ENCODE data around the gene ELFN2.

ELFN2 gene

DNA sequence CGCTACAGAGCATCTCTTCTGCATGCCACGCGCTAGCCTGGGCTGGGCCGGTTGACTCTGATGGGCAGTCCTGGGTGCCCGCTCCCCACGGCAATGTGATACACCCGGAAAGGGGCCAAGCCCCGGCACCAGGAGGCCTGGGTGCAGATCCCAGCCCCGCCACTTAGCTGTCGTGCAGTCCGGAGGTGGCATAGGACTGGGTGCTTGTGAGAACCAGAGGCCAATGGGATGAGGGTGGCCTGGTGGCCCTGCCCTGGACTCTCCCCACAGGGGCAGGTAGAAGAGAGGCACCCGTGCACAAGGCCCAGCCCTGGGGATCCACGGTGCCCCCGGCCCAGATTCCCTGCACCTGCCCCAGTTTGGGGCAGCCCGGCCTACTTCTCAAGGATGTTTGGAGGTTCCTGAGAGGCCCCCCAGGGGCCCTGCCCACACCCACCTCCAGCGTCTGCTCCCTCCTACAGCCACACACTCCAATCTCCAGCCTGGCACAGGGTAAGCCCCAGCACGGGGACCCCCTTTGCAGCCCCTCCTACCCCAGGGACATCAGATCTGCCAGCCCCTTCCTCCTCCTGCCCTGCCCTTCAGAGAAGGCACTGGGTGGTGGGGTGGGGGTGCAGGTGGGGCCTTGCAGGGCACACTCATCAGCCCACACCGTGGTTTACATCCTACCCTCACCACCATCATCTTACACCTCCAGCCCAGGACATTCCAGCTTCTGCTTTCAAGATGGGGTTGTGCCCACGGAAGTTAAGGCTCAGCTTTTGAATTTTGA lies 78.0 kb downstream of the ELFN2 start:
- H3K9ac ChIP-seq (ENCODE audit: low read length), result no peak overlapping the region
- H4K20me1 ChIP-seq (ENCODE audit: insufficient read depth, low read length), result no peaks in the 10 kb centered on the region
- H3K4me3 ChIP-seq (ENCODE audit: low read length), result no peak overlapping the region
- no peak overlapping the region for H3K4me2 ChIP-seq (ENCODE audit: low read depth, low read length)
- no peaks in the 10 kb centered on the region for H3K4me1 ChIP-seq (ENCODE audit: low read length)
- H3K27me3 ChIP-seq (replicated peaks; ENCODE audit: insufficient read depth, low read length), result peaks cover 83% of the 10 kb centered on the region
- H3F3A ChIP-seq (ENCODE audit: insufficient read depth, low read length), result no peaks in the 10 kb centered on the region
- no peak overlapping the region for H2AFZ ChIP-seq (ENCODE audit: low read length)
- no peaks in the 10 kb centered on the region for H3K9me3 ChIP-seq (replicated peaks; ENCODE audit: insufficient read depth, low read length)
- H3K36me3 ChIP-seq (replicated peaks; ENCODE audit: insufficient read depth, low read length), result no peaks in the 10 kb centered on the region
- TF ChIP-seq EZH2phosphoT487 (IDR thresholded peaks at IDR 0.05; ENCODE audit: low read length) (no peak), EZH2 (optimal IDR thresholded peaks at IDR 0.05; ENCODE audit: low read depth, low read length) (no peak), CTCF (IDR thresholded peaks at IDR 0.05; ENCODE audit: low read length) (no peak)
- no peak overlapping the region for H3K27ac ChIP-seq (ENCODE audit: low read length)
- DNase-seq, result no peak
- H3K9me2 ChIP-seq (replicated peaks; ENCODE audit: insufficient read depth, low read length), result no peaks in the 10 kb centered on the region
- no peaks in the 10 kb centered on the region for H3K79me2 ChIP-seq (ENCODE audit: low read length)

DNA sequence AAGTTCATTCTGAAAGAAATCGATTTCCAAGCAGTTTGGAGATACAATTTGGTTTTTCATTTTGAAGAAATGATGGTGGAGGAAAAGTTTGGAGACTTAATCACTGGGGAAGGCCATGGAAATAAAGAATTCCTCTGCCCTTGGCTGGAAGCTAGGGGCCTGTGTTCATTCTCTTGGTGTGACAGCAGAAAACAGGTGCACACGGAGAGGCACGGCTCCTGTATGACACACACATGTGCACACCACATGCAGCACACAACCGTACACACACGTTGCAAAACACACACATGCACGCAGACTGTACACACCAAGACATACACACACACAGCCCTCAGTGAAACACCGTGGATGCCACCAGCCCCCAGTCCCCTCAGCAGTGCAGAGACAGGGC lies 80.8 kb downstream of the ELFN2 start:
- Histone ChIP-seq H3K9ac (ENCODE audit: low read length) (no peak overlapping the region), H3K4me3 (ENCODE audit: low read length) (no peak overlapping the region), H3F3A (ENCODE audit: insufficient read depth, low read length) (no peaks in the 10 kb centered on the region), H3K79me2 (ENCODE audit: low read length) (no peaks in the 10 kb centered on the region), H2AFZ (ENCODE audit: low read length) (no peak overlapping the region), H3K4me2 (ENCODE audit: low read depth, low read length) (no peak overlapping the region), H4K20me1 (ENCODE audit: insufficient read depth, low read length) (no peaks in the 10 kb centered on the region), H3K27ac (ENCODE audit: low read length) (no peak overlapping the region), H3K9me3 (replicated peaks; ENCODE audit: insufficient read depth, low read length) (no peaks in the 10 kb centered on the region), H3K36me3 (replicated peaks; ENCODE audit: insufficient read depth, low read length) (no peaks in the 10 kb centered on the region), H3K4me1 (ENCODE audit: low read length) (no peaks in the 10 kb centered on the region), H3K27me3 (replicated peaks; ENCODE audit: insufficient read depth, low read length) (peaks cover 74% of the 10 kb centered on the region), H3K9me2 (replicated peaks; ENCODE audit: insufficient read depth, low read length) (no peaks in the 10 kb centered on the region)
- DNase-seq, result no peak
- TF ChIP-seq CTCF (IDR thresholded peaks at IDR 0.05; ENCODE audit: low read length), result no peak
- no peak for TF ChIP-seq EZH2phosphoT487 (IDR thresholded peaks at IDR 0.05; ENCODE audit: low read length)
- TF ChIP-seq EZH2 (optimal IDR thresholded peaks at IDR 0.05; ENCODE audit: low read depth, low read length), result no peak

DNA sequence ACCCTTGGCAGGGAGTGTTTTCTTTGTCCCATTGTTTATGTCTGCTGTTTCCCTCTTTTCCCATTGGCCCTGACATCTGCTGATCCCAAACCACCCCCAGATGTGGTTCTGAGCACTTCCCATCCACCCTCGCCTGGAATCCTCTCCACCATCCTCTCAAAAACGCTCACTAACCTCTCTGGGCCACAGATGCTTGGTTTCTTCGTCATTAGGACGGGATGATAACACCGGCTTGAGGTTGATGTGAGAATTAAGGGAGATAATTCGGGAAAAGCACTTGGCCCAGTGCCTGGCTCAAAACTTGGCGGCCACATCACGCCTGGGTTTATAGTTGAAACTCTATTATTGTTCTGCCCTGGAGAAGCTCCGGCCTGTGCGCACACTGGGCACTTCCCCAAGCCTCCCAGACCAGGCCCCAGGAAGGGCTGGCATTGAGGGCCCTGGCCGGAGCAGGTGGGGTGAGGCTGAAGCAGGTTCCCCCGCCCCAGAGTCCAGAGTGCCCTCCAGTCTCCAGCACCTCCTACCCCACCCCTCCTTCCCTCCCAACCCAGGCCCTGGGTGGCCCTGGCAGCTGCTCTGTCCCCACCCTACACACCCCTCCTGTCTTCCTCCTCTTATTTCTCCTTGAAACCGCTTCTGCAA lies 81.3 kb downstream of the ELFN2 start:
- H4K20me1 ChIP-seq (ENCODE audit: insufficient read depth, low read length), result no peaks in the 10 kb centered on the region

More for the DNA sequence above, 81.3 kb downstream of the ELFN2 start:
- no peak for DNase-seq
- Histone ChIP-seq H3F3A (ENCODE audit: insufficient read depth, low read length) (no peaks in the 10 kb centered on the region), H3K4me2 (ENCODE audit: low read depth, low read length) (no peak overlapping the region), H3K27me3 (replicated peaks; ENCODE audit: insufficient read depth, low read length) (peaks cover 74% of the 10 kb centered on the region), H3K9me2 (replicated peaks; ENCODE audit: insufficient read depth, low read length) (no peaks in the 10 kb centered on the region), H3K9me3 (replicated peaks; ENCODE audit: insufficient read depth, low read length) (no peaks in the 10 kb centered on the region), H3K27ac (ENCODE audit: low read length) (no peak overlapping the region), H3K4me3 (ENCODE audit: low read length) (no peak overlapping the region), H3K4me1 (ENCODE audit: low read length) (no peaks in the 10 kb centered on the region), H3K36me3 (replicated peaks; ENCODE audit: insufficient read depth, low read length) (no peaks in the 10 kb centered on the region), H3K79me2 (ENCODE audit: low read length) (no peaks in the 10 kb centered on the region), H3K9ac (ENCODE audit: low read length) (no peak overlapping the region), H2AFZ (ENCODE audit: low read length) (no peak overlapping the region)
- TF ChIP-seq EZH2 (optimal IDR thresholded peaks at IDR 0.05; ENCODE audit: low read depth, low read length), result no peak
- no peak for TF ChIP-seq EZH2phosphoT487 (IDR thresholded peaks at IDR 0.05; ENCODE audit: low read length)
- no peak for TF ChIP-seq CTCF (IDR thresholded peaks at IDR 0.05; ENCODE audit: low read length)

All from MM.1S (cell line).